DND-41 (cell line): ENCODE data around the gene SERINC5.

Experiments used
- CTCF ChIP-seq: IDR thresholded peaks from 2 replicates; pipeline ENCODE4 v1.5.1; 2012; ENCODE audit warnings: borderline replicate concordance, low read length, moderate library complexity, mild to moderate bottlenecking; ENCODE audit not compliant: poor library complexity, severe bottlenecking; ENCODE audit errors: extremely low read depth
- EZH2 ChIP-seq: IDR thresholded peaks from 3 replicates; pipeline ENCODE4 v1.6.1; 2012; ENCODE audit warnings: borderline replicate concordance, low read depth, mild to moderate bottlenecking, moderate library complexity, low read length, inconsistent platforms; ENCODE audit not compliant: severe bottlenecking

GRCh38 chr5:80212171-80212667 is 43.6 kb downstream of the SERINC5 start:
- no peak for TF ChIP-seq CTCF
- no peak for TF ChIP-seq EZH2
